K562 (cell line): ENCODE measurements around the gene ATXN7. TPM values are rescaled to one million over a fixed set of nuclear protein-coding genes. Genes with fewer than 3 reads are reported as not detected.

Source experiments
- ATAC-seq: fragments of 200-7000 bp; cut with Tn5 transposase; 3 replicates; pipeline ENCODE4 v1.9.1; 2020; ENCODE audit warnings: moderate library complexity
- BruUV-seq: library from RNA; stranded (reverse); fragments of 400-500 nt; replicated peaks from 2 replicates; lab custom pipeline; 2021; lab: Mats Ljungman, UMichigan
- CTCF ChIA-PET: fragments of 300-600 bp; formaldehyde crosslinking; extraction: SDS; loops from one replicate; lab custom pipeline; 2021; ENCODE audit warnings: low intra/inter-chr PET ratio; lab: Yijun Ruan, JAX
- POLR2A ChIA-PET: fragments of 300-600, 350-650 bp; sonication (Branson Sonifier 250); formaldehyde crosslinking; extraction: SDS; loops from one replicate; lab custom pipeline; 2021; ENCODE audit warnings: antibody characterized with exemption, inconsistent platforms; lab: Yijun Ruan, JAX
- DNase-seq, 4 experiments: peaks; one replicate each; pipeline versions ENCODE4 v3.0.0 to v3.0.0-alpha.2; 2011 to 2018; ENCODE audit warnings: low spot score in 3 of 4, mixed read lengths in 3 of 4; ENCODE audit errors: extremely low read depth in 1 of 4
- FAIRE-seq: peaks from 2 replicates; lab custom pipeline; 2011; peaks lifted over from hg19 to GRCh38; lab: Jason Lieb, UNC
- H2AFZ ChIP-seq: 2 replicates; pipeline ENCODE4 v1.6.0; 2011; ENCODE audit warnings: low read depth, low read length, control low read depth, inconsistent platforms
- H3K27ac ChIP-seq: fragments of 200-600 bp; 3 replicates; pipeline ENCODE4 v1.8.0; 2011; ENCODE audit warnings: low read depth, mild to moderate bottlenecking, control low read depth, inconsistent platforms, low read length, moderate library complexity, mixed read lengths; ENCODE audit errors: extremely low read depth
- H3K27me3 ChIP-seq, 2 experiments: fragments of 300-600 bp in 1 of 2; 2 replicates in 1 of 2; 3 replicates in 1 of 2; pipeline versions ENCODE4 v1.6.0 to v1.8.0; 2011; ENCODE audit warnings: inconsistent platforms in 2 of 2, low read length in 2 of 2, mild to moderate bottlenecking in 1 of 2, mixed read lengths in 1 of 2, moderate library complexity in 1 of 2; ENCODE audit not compliant: control insufficient read depth in 2 of 2, insufficient read depth in 2 of 2
- H3K36me3 ChIP-seq: fragments of 300-600 bp; 3 replicates; pipeline ENCODE4 v1.8.0; 2011; ENCODE audit warnings: mild to moderate bottlenecking, low read length, inconsistent platforms; ENCODE audit not compliant: control insufficient read depth, insufficient read depth
- H3K4me1 ChIP-seq, 2 experiments: fragments of 200-600 bp in 1 of 2; replicated peaks in 1 of 2; 2 replicates in 1 of 2; 3 replicates in 1 of 2; pipeline versions ENCODE4 v1.5.1 to v1.8.0; 2011; ENCODE audit warnings: inconsistent platforms in 2 of 2, low read length in 2 of 2, mild to moderate bottlenecking in 1 of 2, mixed read lengths in 1 of 2, moderate library complexity in 1 of 2; ENCODE audit not compliant: control insufficient read depth in 2 of 2, insufficient read depth in 2 of 2
- H3K4me2 ChIP-seq: 2 replicates; pipeline ENCODE4 v1.6.1; 2011; ENCODE audit warnings: low read length, control low read depth, inconsistent platforms, mixed read lengths; ENCODE audit not compliant: insufficient read depth
- H3K4me3 ChIP-seq: fragments of 200-600 bp; sonication (generic), shearing (Covaris generic); 2 replicates; pipeline ENCODE4 v1.5.1; 2016; ENCODE audit warnings: control low read depth, inconsistent platforms
- H3K79me2 ChIP-seq: fragments of 200-600 bp; 3 replicates; pipeline ENCODE4 v1.8.0; 2011; ENCODE audit warnings: low read length, inconsistent platforms; ENCODE audit not compliant: control insufficient read depth, insufficient read depth
- H3K9ac ChIP-seq, 2 experiments: 2 replicates each; pipeline versions ENCODE4 v1.6.0 to v1.6.1; 2011; ENCODE audit warnings: low read depth in 2 of 2, low read length in 2 of 2, control low read depth in 1 of 2, inconsistent platforms in 1 of 2, mild to moderate bottlenecking in 1 of 2, mixed read lengths in 1 of 2; ENCODE audit not compliant: insufficient read depth in 1 of 2
- H3K9me1 ChIP-seq: one replicate; pipeline ENCODE4 v1.6.0; 2011; ENCODE audit warnings: inconsistent platforms, mild to moderate bottlenecking, low read length, moderate library complexity; ENCODE audit not compliant: control insufficient read depth, insufficient read depth
- H3K9me3 ChIP-seq: replicated peaks from 2 replicates; pipeline ENCODE4 v1.5.1; 2011; ENCODE audit warnings: low read depth, low read length, inconsistent platforms; ENCODE audit not compliant: control insufficient read depth, insufficient read depth
- H4K20me1 ChIP-seq: replicated peaks from 2 replicates; pipeline ENCODE4 v1.6.1; 2011; ENCODE audit warnings: low read length, inconsistent platforms, mixed read lengths; ENCODE audit not compliant: control insufficient read depth, insufficient read depth
- COPS2 ChIP-seq: fragments of 450-650 bp; conservative IDR thresholded peaks from 2 replicates; pipeline ENCODE4 v1.6.1; 2016; ENCODE audit warnings: mild to moderate bottlenecking, moderate library complexity
- CREB5 ChIP-seq: fragments of 250-450 bp; sonication (Bioruptor Pico); IDR thresholded peaks from 2 replicates; pipeline ENCODE4 v1.5.0; 2020; ENCODE audit warnings: mild to moderate bottlenecking
- EGR1 ChIP-seq: fragments of 450-650 bp; conservative IDR thresholded peaks from 2 replicates; pipeline ENCODE4 v1.6.1; 2017; ENCODE audit warnings: mild to moderate bottlenecking
- HMGN3 ChIP-seq: IDR thresholded peaks from 2 replicates; pipeline ENCODE4 v1.6.1; 2011; ENCODE audit warnings: borderline replicate concordance, low read depth, mild to moderate bottlenecking, mixed read lengths, low read length; ENCODE audit not compliant: insufficient read length; ENCODE audit errors: extremely low read depth
- SMAD1 ChIP-seq: fragments of 150-350 bp; IDR thresholded peaks from 2 replicates; pipeline ENCODE4 v1.6.1; 2014; ENCODE audit warnings: low read length, low read depth; ENCODE audit not compliant: partially characterized antibody
- SMC3 ChIP-seq: conservative IDR thresholded peaks from 2 replicates; pipeline ENCODE4 v1.6.1; 2011; ENCODE audit warnings: low read depth, low read length, improper control_type of control experiment; ENCODE audit not compliant: insufficient read depth
- SPI1 ChIP-seq: IDR thresholded peaks from 2 replicates; pipeline ENCODE4 v1.6.1; 2011; ENCODE audit warnings: low read depth, low read length, control low read depth, borderline replicate concordance
- ZBTB11 ChIP-seq, 3 experiments: fragments of 200-800 bp in 1 of 3; fragments of 250-450 bp in 1 of 3; fragments of 450-650 bp in 1 of 3; sonication (Bioruptor Pico) in 1 of 3; sonication (Bioruptor generic) in 1 of 3; formaldehyde crosslinking in 1 of 3; IDR thresholded peaks; 2 replicates each; pipeline versions ENCODE4 v1.6.1 to v1.8.0; 2016 to 2022; ENCODE audit warnings: mild to moderate bottlenecking in 2 of 3, missing genetic modification characterization in 2 of 3, missing compliant biosample characterization in 1 of 3, moderate library complexity in 1 of 3
- ZNF121 ChIP-seq: sonication (generic); formaldehyde crosslinking; conservative IDR thresholded peaks from 2 replicates; pipeline ENCODE4 v1.8.0; 2022; ENCODE audit warnings: missing genetic modification reagents
- ZNF518B ChIP-seq: fragments of 250-450 bp; sonication (Bioruptor Pico); IDR thresholded peaks from 2 replicates; pipeline ENCODE4 v1.5.0; 2021; ENCODE audit warnings: mild to moderate bottlenecking, moderate library complexity
- WGBS: fragments of 100-300 bp; shearing (Covaris generic); methylation state at CpG from one replicate; pipeline ENCODE4 v1.1.6; 2016; ENCODE audit warnings: low coverage, mixed read lengths; ENCODE audit not compliant: insufficient coverage; ENCODE audit errors: missing lambda C conversion rate; 5-methylcytosine and 5-hydroxymethylcytosine counted together
- in situ Hi-C: fragments of 300-500 bp; cut with MboI; formaldehyde crosslinking; loops from 4 replicates; pipeline ENCODE4 v1.15.0; 2018; ENCODE audit warnings: inconsistent platforms, mixed read lengths
- intact Hi-C: fragments of 100-400 bp; cut with micrococcal nuclease; formaldehyde crosslinking; loops from 2 replicates; pipeline ENCODE4 v1.14.2; 2022
- polyA plus RNA-seq, 8 experiments: library from polyadenylated mRNA; depleted of rRNA in 4 of 8; stranded (reverse) in 5 of 8; unstranded in 3 of 8; fragments of >200 nt; fragmentation: Nextera tagmentation in 2 of 8; fragmentation: Illumina TruSeq in 1 of 8; extraction: Ambion mirVana in 2 of 8; extraction: Trizol in 1 of 8; gene quantifications; 2 replicates each; pipeline versions ENCODE4 v1.2.1 to v1.2.3, GENCODE V29; 2011 to 2014; ENCODE audit warnings: inconsistent platforms in 1 of 8, missing spikeins in 1 of 8
- total RNA-seq, 7 experiments: library from RNA; depleted of rRNA in 6 of 7; stranded (reverse); fragments of >200 nt in 6 of 7; fragmentation: Illumina TruSeq in 2 of 7; extraction: Trizol in 2 of 7; gene quantifications; 2 replicates each; pipeline versions ENCODE4 v1.2.1 to v1.2.3, GENCODE V29; 2011 to 2021; ENCODE audit warnings: low replicate concordance in 1 of 7

Gene ATXN7
- total and polyA plus RNA-seq, 9 of the 15 experiments (the other 6 are each of a cell fraction or from before 2014, with no cell fraction given): 0.41 to 9.2 (median 6.7) TPM

- ATAC-seq (no peak), DNase-seq (no peak), FAIRE-seq (no peak)
- ChIA-PET POLR2A (interaction anchor here (0.7 kb wide), 1 partner anchor 23 kb away, joined by 4 read pairs; no protein-coding TSS in a partner anchor), CTCF (no interaction called here)
- intact Hi-C loops (no loop called here), in situ Hi-C loops (no loop called here)
- H3K4me1 ChIP-seq: no peaks in the 10 kb centered on the region
- H3K4me2 ChIP-seq: no peak overlapping the region
- no peaks in the 10 kb centered on the region for H3K27me3 ChIP-seq
- no peak for TF ChIP-seq SMC3
- TF ChIP-seq EGR1: no peak
- no peak for TF ChIP-seq HMGN3
- TF ChIP-seq ZNF121 (CRISPR knock-in tag): 0 out of 2 replicates have a peak, but pooled peaks have one; percentile 21
- TF ChIP-seq ZBTB11 (CRISPR knock-in tag; IDR thresholded peaks at IDR 0.05): peak in 1 of 3 experiments; percentile 14; a peak in 1 of 6 replicates
- peak; percentile 80; the same call in 1 of the 2 replicates for TF ChIP-seq SPI1
- no peak for TF ChIP-seq SMAD1
- TF ChIP-seq COPS2: no peak
- TF ChIP-seq ZNF518B (CRISPR knock-in tag): no peak
- TF ChIP-seq CREB5 (CRISPR knock-in tag): no peak
- H3K9me1 ChIP-seq: no peaks in the 10 kb centered on the region
- H3K9me3 ChIP-seq: no peaks in the 10 kb centered on the region
- no TSS peak for BruUV-seq
- H3K79me2 ChIP-seq: 0 out of 3 replicates have a peak, but pooled peaks cover 4% of the 10 kb centered on the region
- 94% methylated on average over 4 of the region's 6 CpGs for WGBS
- peaks cover 69% of the 10 kb centered on the region for H3K36me3 ChIP-seq
- H3K27ac ChIP-seq: no peak overlapping the region
- H4K20me1 ChIP-seq: no peaks in the 10 kb centered on the region
- no peak overlapping the region for H3K4me3 ChIP-seq
- no peak overlapping the region for H2AFZ ChIP-seq
- no peak overlapping the region for H3K9ac ChIP-seq
These were observed 58.2 kb downstream of the ATXN7 start for GRCh38 chr3:63921741-63922482.
